HG03103 (cell line): Measurements from ENCODE around the gene RGS8.

Experiments
- ATAC-seq: cut with Tn5 transposase; IDR thresholded peaks from one replicate; pipeline ENCODE4 v1.9.1; 2021; ENCODE audit warnings: low read depth; ENCODE audit not compliant: unreplicated experiment

The RGS8 gene, protein sequence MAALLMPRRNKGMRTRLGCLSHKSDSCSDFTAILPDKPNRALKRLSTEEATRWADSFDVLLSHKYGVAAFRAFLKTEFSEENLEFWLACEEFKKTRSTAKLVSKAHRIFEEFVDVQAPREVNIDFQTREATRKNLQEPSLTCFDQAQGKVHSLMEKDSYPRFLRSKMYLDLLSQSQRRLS

GRCh38 chr1:182684116-182684828 is at the start of gene RGS8:
RGS8 (minus strand) TSS chr1:182684587; CDS start chr1:182669649, 14,938 bp downstream.
- no peak for ATAC-seq

DNA sequence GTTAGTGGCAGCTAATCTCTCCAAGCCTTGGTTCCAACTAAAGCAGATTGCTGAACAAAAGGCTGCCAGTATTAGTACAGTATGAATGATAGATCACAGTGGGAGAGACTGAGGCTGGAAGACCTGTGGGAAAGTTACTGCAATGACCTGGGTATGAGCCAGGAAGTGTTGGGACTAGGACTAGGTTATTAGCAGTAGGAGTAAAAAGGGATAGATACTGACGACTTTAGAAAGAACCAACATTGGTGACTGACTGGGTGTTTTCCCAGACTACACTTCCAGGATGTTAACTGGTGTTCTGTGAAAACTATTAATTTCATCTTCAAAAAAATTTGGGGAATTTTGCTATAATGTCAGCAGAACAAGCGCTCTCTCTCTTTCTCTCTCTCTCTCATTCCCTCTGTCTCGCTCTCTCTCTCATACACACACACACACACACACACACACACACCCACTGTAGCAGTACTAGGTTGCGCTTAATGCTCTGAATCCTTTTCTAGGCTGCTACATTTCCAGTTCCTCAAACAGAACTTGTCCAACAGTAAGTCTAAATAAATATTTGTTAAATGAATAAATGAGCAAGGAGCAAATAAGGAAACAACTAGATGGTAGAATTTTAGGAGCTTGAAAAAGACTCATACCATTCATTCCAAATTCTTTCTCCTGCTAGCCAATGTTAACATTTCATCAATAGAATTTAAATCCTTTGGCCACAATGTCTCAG is 47.6 kb upstream of the RGS8 start:
- no peak for ATAC-seq

DNA sequence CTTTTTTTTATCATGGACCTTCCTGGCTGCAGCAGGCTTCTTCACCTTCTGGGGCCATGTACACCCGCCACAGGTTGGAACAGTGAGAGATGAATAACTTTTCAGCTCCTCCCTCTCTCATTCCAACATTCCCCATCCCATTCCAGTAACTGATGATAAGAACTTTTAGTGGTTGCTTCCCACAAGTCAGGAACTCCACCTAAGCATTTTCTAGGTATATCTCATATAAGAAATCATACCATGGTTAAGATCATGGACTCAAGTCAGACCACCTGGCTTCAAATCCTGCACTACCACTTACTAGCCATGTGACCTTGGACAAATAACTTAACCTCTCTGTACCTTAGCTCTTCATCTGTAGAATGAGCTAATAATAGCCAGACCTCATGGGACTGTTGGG is 42.5 kb upstream of the RGS8 start:
- no peak for ATAC-seq

- ATAC-seq, result no peak
Measured at GRCh38 chr1:182725259-182726255, 41.2 kb upstream of the RGS8 start.

GRCh38 chr1:182724215-182724614 is 39.8 kb upstream of the RGS8 start:
- no peak for ATAC-seq

- ATAC-seq, result no peak
Measured at GRCh38 chr1:182723200-182723599, 38.8 kb upstream of the RGS8 start.

DNA sequence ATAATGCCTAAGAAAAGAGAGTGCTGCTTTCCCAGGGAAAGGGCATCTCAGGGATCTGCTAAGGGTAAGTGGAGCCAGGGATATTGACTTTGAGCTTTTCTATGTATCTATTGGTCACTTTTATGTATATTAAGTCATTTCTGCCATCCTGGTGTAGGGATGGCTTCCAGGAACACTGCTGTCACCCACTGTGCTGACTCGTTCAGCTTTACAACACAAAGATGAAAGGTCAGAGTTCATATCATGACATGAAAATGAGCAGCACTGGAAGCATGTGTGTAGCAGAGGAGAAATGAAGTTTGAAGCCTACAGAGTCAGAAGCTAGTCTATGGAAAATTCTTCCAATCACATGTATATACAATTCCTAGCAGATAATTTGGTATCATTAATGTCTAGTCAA is 37.1 kb upstream of the RGS8 start:
- ATAC-seq, result no peak

DNA sequence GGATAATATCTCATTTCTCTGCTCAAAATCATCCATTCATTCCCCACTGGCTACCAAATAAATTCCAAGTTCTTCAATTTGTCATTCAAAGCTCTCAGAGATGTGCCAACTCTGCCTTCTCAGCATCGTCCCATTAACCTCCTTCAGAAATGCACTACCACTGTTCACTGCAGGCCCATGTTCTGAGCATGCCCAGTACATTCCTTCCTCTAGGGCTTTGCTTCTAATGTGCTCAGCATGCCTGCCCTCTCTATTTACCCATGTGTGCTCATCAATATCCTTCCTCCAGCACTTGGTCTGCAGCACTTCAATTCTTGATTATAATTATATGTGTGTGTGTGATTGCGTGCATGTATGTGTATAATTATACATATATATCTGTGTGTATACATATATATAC is 36.1 kb upstream of the RGS8 start:
- ATAC-seq, result no peak

- no peak for ATAC-seq
Measured at GRCh38 chr1:182719553-182719952, 35.2 kb upstream of the RGS8 start.

DNA sequence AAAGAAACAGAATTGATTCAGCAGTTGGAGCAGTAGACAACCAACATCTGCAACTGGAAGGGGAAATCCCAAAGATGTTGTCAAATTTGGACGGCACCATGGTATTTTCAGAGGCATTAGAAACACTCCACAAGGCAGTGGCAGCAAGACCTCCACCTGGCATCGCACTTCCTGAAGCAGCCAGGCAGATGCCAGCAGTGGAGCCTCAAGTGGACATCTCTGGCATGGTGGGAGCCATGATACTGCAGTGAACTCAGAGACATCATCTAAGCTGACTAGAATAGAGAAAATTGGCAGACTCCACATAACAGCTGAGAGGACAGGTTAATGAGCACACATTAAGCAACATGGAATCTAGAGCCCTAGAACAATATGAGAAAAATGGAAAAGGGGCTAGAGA is 33.9 kb upstream of the RGS8 start:
- no peak for ATAC-seq

GRCh38 chr1:182716740-182717720 is 32.6 kb upstream of the RGS8 start:
- no peak for ATAC-seq

DNA sequence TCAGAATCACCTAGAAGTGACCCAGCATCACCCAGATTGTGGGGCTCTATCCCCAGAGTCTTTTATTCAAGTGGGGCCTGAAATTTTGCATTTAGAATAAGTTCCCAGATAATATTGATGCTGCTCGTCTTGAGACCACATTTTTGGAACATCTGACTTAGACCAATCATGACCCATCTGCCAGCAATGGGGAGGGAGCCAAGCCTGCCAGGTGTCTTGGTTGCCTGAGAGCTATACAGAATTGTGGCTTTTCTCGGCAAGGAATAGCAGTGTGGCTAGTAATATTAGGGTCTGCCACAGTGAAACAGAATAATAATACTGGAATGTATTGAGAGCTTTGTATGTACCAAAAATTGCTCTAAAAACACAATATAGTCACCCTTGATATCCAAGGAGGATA is 31.1 kb upstream of the RGS8 start:
- no peak for ATAC-seq

DNA sequence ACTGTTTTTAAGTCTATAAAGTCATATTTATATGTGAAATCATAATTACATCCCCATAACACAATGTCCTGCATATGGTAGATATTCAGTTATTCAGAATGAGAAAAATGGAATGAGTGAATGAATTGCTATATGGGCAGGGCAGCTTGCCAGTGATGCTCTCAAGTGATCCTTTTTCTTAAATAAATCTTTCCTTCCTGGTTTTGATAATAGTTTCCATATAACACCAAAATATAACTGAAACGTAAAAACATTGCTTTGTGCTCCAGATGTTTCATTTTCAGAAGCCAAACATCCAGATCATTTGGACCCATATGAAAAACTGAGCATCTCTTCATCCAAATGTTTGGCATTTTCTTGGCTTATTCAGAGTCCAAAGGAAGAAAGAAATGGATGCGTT is 30.2 kb upstream of the RGS8 start:
- no peak for ATAC-seq

GRCh38 chr1:182713939-182714338 is 29.6 kb upstream of the RGS8 start:
- no peak for ATAC-seq

GRCh38 chr1:182713492-182713891 is 29.1 kb upstream of the RGS8 start:
- no peak for ATAC-seq

- ATAC-seq, result no peak
Measured at GRCh38 chr1:182709855-182710254, 25.5 kb upstream of the RGS8 start.

DNA sequence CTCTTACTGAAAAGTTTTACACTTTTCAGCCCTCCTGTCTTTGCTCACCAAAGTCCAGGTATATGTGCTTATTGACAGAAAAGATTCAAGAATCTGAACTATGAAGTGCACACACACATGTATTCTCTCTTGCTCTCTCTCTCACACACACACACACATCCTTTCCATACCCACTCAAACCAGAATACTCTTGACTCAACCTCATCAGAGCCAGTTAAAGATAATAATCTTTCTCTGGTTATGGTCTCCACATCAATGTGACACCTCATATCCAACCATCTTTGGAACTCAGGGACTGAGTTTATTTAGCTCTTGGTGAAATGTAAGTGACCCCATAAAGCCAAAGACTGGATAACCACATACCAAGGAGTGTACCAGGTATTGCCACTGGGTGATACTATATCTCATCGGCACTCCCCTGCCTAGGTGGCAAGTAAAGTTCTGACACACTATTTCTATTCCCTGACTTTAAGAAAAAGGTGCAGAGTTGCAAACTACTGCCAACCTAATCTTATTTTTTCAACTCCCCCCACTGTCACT is 24.9 kb upstream of the RGS8 start:
- no peak for ATAC-seq

DNA sequence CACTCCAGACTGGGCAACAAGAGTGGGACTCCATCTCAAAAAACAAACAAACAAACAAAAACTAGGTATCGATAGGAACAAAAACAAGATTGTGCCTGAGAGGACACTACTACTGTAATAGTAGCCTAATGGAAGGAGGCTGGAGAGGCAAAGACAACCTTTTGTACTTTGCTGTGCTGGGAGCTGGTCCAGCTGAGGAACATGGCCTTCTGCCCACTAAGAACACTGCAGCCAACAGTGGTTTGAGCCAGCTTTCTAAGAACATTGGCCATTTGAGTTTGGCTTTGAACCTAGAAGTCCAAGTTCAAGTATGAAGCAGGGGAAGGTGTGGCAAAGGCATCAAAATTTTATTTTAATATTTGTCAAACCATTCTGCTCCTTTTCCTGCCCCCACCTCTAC is 22.7 kb upstream of the RGS8 start:
- no peak for ATAC-seq

DNA sequence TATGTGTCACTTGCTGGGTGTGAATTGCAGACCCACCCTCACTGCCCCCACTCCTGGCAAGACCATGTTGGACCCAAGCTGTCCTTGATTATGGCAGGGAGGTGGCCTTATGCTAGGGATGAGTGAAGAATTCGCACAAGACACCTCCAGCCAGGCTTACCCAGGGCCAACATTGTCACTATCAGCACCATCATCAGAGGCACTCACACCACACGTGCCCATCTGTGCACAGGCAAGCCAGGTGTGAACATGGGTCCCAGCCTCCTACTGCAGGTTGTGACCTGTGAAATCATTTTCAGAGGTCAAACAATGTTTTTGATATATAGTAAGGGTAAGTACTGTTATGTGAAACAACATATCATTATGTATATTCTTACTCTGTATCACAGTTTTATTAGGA is 20.3 kb upstream of the RGS8 start:
- no peak for ATAC-seq
